ENCODE measurements around the gene PAPPA.

PAPPA gene

DNA sequence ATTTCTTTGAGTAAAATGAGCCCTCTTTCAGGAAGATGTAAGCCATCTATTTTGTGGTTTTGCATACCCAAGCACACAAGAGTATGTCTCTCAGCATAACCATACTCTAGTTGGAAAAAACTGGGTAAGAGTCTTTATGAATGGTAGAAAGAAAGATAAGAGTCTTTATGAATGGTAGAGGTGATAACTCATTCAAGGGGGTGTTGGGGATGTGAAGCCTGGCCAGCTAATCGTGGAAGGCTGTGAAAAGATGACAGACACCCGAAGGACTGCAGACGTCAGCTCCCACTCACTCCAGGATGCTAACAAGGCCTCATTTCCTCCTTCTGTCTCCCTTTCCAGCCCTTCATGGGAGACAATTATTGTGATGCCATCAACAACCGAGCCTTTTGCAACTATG is 228.5 kb downstream of the PAPPA start:
- Histone ChIP-seq H3K27ac (ENCODE audit: low read length) (no peak overlapping the region), H3K27me3 (ENCODE audit: insufficient read depth, low read length) (no peaks in the 10 kb centered on the region), H3K36me3 (ENCODE audit: insufficient read depth, low read depth, low read length) (no peaks in the 10 kb centered on the region), H3K9ac (ENCODE audit: low read depth, low read length) (no peak overlapping the region), H3K4me3 (ENCODE audit: low read length) (no peak overlapping the region), H3K4me1 (ENCODE audit: insufficient read depth, low read length) (no peaks in the 10 kb centered on the region; the same call in 1 of the 2 replicates), H3K9me3 (ENCODE audit: insufficient read depth, low read depth, low read length) (no peaks in the 10 kb centered on the region)

DNA sequence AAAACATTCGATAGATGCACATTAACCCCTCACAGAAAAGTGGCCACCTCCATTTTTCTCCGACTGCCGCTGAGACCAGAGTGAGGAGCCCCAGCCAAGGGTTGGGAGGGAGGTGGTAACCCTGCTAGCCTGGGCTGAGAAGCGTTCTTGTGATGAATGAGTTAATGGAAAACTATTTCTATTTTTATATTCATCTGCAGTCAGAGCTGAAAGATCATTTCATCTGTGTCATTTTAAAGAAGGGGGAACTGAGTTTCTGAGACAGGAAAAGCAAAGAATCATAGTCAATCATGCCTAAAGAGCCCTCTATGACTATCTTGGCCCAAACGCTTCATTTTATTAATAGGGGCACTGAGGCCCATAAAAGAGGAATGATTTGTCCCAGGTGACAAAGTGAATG is 229.5 kb downstream of the PAPPA start:
- Histone ChIP-seq H3K4me1 (ENCODE audit: insufficient read depth, low read length) (no peaks in the 10 kb centered on the region), H3K4me3 (ENCODE audit: low read length) (no peak overlapping the region), H3K9me3 (ENCODE audit: insufficient read depth, low read depth, low read length) (no peaks in the 10 kb centered on the region), H3K27ac (ENCODE audit: low read length) (no peak overlapping the region), H3K9ac (ENCODE audit: low read depth, low read length) (no peak overlapping the region), H3K27me3 (ENCODE audit: insufficient read depth, low read length) (no peaks in the 10 kb centered on the region), H3K36me3 (ENCODE audit: insufficient read depth, low read depth, low read length) (no peaks in the 10 kb centered on the region)

DNA sequence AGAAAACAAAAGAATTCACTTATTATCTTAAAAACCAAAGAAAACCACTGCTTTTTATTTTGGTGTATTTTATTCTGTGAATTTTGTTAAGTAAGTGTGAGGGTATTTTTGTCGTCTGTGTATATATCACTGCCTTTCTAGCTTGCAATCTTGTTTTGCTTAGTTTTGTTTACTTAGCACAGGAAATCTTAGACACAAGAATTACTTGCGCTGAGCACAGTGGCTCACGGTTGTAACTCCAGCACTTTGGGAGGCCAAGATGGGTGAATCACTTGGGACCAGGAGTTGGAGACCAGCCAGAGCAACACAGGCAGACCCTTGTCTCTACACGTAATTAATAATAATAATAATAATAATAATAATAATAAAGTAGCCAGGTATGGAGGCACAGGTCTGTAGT is 230.3 kb downstream of the PAPPA start:
- H3K9ac ChIP-seq (ENCODE audit: low read depth, low read length): no peak overlapping the region

DNA sequence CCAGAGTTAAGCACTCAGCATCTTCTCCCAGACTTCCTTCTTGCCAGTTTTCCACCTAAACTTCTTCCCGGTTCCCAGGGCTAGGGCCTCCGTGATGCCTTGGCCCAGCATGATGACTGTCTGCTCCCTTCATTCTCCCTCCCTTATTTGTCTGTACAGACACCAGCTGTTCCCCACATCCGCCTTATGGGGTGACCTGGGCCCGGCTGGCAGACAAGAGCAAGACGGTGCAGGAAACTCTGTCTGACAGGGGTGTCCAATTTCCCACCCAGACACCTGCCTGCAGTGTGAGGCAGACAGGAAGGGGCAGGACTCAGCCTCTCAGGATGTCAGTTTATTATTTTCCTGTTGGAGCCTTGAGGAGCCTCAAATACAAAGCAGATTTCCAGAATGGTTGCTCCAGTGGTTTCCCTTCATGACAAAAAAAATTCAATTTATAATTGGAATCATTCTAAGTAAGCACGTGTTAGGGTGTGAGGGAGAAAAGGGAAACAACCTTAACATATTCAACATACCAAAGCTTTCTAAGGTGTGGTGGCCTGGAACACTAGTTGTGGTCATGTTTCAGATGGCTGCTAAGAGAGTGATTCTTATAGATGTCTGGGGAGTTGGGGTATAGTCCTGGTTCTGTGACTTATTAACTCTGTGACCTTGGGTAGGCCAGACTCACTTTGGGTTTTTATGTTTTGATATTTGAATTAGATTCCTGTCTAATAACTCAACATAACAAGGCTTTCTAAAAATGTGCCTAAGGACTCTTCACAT is 234.5 kb downstream of the PAPPA start:
- Histone ChIP-seq H3K27ac (ENCODE audit: low read length) (no peak overlapping the region), H3K27me3 (ENCODE audit: insufficient read depth, low read length) (no peaks in the 10 kb centered on the region), H3K9ac (ENCODE audit: low read depth, low read length) (no peak overlapping the region), H3K36me3 (ENCODE audit: insufficient read depth, low read depth, low read length) (no peaks in the 10 kb centered on the region), H3K4me3 (ENCODE audit: low read length) (no peak overlapping the region), H3K9me3 (ENCODE audit: insufficient read depth, low read depth, low read length) (no peaks in the 10 kb centered on the region), H3K4me1 (ENCODE audit: insufficient read depth, low read length) (no peaks in the 10 kb centered on the region)

More for the DNA sequence above, 230.3 kb downstream of the PAPPA start:
- Histone ChIP-seq H3K9me3 (ENCODE audit: insufficient read depth, low read depth, low read length) (no peaks in the 10 kb centered on the region), H3K27ac (ENCODE audit: low read length) (no peak overlapping the region), H3K36me3 (ENCODE audit: insufficient read depth, low read depth, low read length) (no peaks in the 10 kb centered on the region), H3K4me1 (ENCODE audit: insufficient read depth, low read length) (no peaks in the 10 kb centered on the region), H3K27me3 (ENCODE audit: insufficient read depth, low read length) (no peaks in the 10 kb centered on the region), H3K4me3 (ENCODE audit: low read length) (no peak overlapping the region)

DNA sequence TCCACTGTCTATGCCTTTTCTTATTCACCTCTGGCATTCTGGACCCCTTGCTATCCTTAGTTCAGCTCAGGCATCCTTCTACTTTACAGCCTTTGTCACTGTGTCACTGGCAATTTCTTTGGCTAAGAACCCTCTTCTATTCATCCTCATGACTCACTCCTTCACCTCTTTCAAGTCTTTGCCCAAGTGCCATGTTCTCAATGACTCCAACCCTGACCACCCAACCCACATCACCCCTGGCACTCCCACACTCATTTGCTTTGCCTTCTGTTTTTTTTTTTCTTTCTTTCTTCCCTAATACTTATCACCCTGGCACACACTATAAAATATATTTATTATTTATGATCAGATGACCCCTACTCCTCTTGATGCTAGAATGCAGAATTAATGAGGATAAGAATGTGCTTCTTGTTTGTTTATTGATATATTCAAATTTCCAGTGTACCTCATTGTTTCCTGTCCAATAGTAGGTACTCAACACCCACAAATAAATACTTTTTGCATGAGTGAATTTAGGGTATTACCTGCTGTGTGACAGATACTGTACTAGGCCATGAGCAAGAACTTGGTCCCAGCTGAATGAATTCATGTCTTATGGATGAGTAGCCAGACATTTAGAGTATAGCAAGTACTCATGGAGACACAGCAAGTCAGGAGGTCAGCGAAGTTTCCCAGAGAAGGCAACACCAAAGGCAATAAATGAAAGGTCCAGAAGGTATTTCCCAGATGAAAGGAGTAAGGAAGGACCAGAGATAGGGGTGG is 236.1 kb downstream of the PAPPA start:
- H3K9ac ChIP-seq (ENCODE audit: low read depth, low read length): no peak overlapping the region
- H3K9me3 ChIP-seq (ENCODE audit: insufficient read depth, low read depth, low read length): no peaks in the 10 kb centered on the region
- no peaks in the 10 kb centered on the region for H3K27me3 ChIP-seq (ENCODE audit: insufficient read depth, low read length)
- no peaks in the 10 kb centered on the region for H3K36me3 ChIP-seq (ENCODE audit: insufficient read depth, low read depth, low read length)
- no peak overlapping the region for H3K27ac ChIP-seq (ENCODE audit: low read length)
- no peak overlapping the region for H3K4me3 ChIP-seq (ENCODE audit: low read length)
- no peaks in the 10 kb centered on the region for H3K4me1 ChIP-seq (ENCODE audit: insufficient read depth, low read length)

DNA sequence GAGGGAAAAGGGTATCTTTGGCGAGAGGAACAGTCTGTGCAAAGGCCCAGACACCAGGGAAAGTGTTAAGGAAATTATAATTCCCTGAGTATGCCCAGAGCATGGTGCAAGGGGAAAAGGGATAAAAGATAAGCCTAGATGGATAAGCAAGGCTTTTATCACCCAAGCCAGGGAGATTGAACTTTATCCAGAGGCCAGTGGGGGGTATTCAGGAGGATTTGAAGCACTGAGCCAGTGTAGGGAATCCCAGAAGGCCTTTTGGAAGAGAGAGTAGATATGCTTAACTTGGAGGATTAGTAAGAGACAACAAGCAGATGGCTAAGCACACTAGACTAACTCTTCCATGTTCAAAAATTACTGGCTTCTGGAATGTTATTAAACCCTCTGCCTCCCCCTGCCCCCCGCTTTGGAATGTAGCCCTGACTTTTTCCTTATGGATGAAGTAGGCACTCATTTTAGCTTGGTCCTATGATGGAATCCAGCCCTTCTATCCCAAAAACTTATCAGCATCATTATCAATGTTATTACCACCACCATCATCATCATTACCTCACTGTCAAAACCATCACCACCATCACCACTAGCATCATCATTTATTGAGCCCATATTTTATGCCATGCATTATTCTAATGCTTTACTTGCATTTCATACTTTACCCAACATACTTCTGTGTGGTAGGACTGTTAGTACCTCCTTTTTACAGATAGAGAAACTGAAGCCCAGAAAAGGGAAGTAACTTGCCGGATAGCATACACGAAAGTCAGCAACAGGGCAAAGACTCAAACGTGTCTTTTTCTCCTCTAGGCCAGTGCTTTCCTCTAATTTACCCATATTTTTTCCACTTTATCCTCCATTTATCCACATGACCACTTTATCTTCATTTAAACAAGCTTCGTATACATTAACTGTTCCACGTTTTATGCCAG is 237.0 kb downstream of the PAPPA start:
- Histone ChIP-seq H3K9ac (ENCODE audit: low read depth, low read length) (no peak overlapping the region), H3K27me3 (ENCODE audit: insufficient read depth, low read length) (no peaks in the 10 kb centered on the region), H3K36me3 (ENCODE audit: insufficient read depth, low read depth, low read length) (no peaks in the 10 kb centered on the region), H3K4me3 (ENCODE audit: low read length) (no peak overlapping the region), H3K4me1 (ENCODE audit: insufficient read depth, low read length) (no peaks in the 10 kb centered on the region), H3K27ac (ENCODE audit: low read length) (no peak overlapping the region), H3K9me3 (ENCODE audit: insufficient read depth, low read depth, low read length) (no peaks in the 10 kb centered on the region)

DNA sequence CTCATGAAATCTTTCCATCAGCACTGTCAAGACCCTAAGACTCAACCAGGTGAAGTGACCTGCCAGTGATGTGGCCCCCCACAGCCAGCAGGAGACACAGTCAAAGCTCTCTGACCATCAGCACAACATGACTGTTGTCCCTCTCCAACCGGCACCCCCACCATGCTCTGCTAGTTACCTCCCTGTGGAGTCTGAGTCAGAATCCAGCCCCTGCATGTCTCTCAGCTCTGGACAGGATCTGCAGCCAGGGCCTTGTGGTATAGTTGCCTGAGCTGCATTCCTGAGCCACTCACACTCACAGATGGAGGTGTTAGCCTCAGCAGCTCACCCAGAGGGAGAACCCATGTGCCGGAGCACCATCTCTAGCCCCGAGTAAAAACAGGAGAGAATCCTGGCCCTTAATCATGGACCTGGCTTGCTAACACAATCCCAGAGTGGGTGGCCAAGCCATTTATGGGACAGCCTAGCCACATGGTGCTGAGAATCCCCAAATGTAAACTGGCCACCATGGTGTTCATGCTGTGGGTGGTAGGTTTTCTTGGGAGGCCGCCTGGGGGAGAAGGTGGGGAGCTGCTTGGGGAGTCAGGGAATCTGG is 237.8 kb downstream of the PAPPA start:
- Histone ChIP-seq H3K4me3 (ENCODE audit: low read length) (no peak overlapping the region), H3K9me3 (ENCODE audit: insufficient read depth, low read depth, low read length) (no peaks in the 10 kb centered on the region), H3K4me1 (ENCODE audit: insufficient read depth, low read length) (no peaks in the 10 kb centered on the region), H3K36me3 (ENCODE audit: insufficient read depth, low read depth, low read length) (no peaks in the 10 kb centered on the region), H3K27me3 (ENCODE audit: insufficient read depth, low read length) (no peaks in the 10 kb centered on the region), H3K9ac (ENCODE audit: low read depth, low read length) (no peak overlapping the region), H3K27ac (ENCODE audit: low read length) (no peak overlapping the region)

DNA sequence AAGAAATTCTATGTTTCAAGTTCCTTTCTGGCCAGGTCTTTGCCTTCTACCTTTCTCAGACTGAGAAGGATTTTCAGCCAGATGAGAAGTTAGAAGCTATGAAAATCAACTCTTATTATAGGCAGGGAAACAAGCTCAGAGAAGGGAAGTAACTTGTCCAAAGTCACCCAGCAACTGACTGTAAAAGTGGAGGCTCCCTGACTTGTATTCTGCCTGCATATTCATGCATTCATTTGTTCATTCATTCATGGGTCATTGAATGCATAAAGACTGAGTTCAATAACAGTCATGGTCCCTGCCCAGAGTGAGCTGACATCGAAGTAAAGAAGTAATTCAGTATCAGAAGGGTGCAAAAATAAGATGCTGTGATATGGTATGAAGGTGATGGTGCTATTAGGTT is 239.6 kb downstream of the PAPPA start:
- no peaks in the 10 kb centered on the region for H3K9me3 ChIP-seq (ENCODE audit: insufficient read depth, low read depth, low read length)
- no peaks in the 10 kb centered on the region for H3K4me1 ChIP-seq (ENCODE audit: insufficient read depth, low read length)
- no peaks in the 10 kb centered on the region for H3K27me3 ChIP-seq (ENCODE audit: insufficient read depth, low read length)
- H3K36me3 ChIP-seq (ENCODE audit: insufficient read depth, low read depth, low read length): no peaks in the 10 kb centered on the region
- H3K9ac ChIP-seq (ENCODE audit: low read depth, low read length): no peak overlapping the region
- no peak overlapping the region for H3K27ac ChIP-seq (ENCODE audit: low read length)
- H3K4me3 ChIP-seq (ENCODE audit: low read length): no peak overlapping the region

DNA sequence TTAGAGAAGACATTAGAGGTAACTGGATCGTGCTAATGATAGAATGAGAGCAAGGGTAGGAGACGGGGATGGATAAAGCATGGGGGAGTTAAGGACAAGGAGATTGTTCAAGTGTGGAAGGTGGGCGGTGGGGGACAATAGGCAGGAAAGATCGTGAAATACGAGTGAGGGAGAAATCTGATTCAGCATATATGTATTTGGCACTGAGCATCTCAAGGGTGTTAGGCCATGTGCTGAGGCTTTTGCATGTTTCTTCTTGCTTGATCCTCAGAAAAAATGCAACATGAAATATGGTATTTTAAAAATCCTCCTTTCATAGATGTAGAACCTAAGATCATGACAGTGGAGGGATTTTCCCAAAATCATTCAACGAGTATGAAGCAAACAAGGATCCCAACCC is 240.5 kb downstream of the PAPPA start:
- no peaks in the 10 kb centered on the region for H3K4me1 ChIP-seq (ENCODE audit: insufficient read depth, low read length)
- no peak overlapping the region for H3K9ac ChIP-seq (ENCODE audit: low read depth, low read length)
- H3K4me3 ChIP-seq (ENCODE audit: low read length): no peak overlapping the region
- no peaks in the 10 kb centered on the region for H3K9me3 ChIP-seq (ENCODE audit: insufficient read depth, low read depth, low read length)
- no peak overlapping the region for H3K27ac ChIP-seq (ENCODE audit: low read length)
- no peaks in the 10 kb centered on the region for H3K27me3 ChIP-seq (ENCODE audit: insufficient read depth, low read length)
- no peaks in the 10 kb centered on the region for H3K36me3 ChIP-seq (ENCODE audit: insufficient read depth, low read depth, low read length)

DNA sequence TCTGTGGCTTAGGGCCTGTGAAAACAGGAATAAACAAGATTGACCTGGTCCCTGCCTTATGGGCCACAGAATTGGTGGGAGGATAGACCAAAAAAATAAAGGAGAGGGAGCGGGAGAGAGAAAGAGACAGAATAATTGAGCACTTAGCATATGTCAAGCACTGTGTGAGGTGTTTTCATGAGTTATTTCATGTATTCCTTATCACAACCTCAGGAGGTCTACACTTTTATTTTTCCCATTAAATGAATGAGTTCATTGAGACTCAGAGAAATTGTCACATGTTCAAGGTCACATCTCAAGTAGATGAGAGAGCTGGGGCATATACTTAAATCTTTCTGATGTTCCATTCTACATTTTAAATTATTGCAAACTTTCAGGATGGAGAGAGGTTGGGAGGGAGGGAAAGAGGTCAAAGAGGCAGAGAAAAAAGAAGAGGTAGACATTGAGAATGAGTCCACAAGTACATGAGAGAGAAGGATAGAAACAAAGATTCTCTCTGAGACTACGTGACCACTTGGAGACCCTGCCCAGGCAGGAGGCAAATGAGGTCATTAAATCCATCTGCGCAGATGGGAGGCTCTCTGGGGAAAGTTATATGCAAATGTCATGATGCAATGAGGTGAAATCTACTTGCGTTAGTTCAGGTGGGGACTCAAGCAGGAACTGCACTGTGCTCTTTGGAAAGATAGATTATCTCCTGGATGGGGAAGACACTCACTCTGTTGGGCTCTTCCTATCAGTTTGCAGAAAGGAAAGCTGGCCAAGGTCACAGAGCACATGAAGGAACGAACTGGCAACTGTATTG is 241.5 kb downstream of the PAPPA start:
- Histone ChIP-seq H3K4me1 (ENCODE audit: insufficient read depth, low read length) (no peaks in the 10 kb centered on the region), H3K4me3 (ENCODE audit: low read length) (no peak overlapping the region), H3K27ac (ENCODE audit: low read length) (no peak overlapping the region), H3K9me3 (ENCODE audit: insufficient read depth, low read depth, low read length) (no peaks in the 10 kb centered on the region), H3K9ac (ENCODE audit: low read depth, low read length) (no peak overlapping the region), H3K36me3 (ENCODE audit: insufficient read depth, low read depth, low read length) (no peaks in the 10 kb centered on the region), H3K27me3 (ENCODE audit: insufficient read depth, low read length) (no peaks in the 10 kb centered on the region)

DNA sequence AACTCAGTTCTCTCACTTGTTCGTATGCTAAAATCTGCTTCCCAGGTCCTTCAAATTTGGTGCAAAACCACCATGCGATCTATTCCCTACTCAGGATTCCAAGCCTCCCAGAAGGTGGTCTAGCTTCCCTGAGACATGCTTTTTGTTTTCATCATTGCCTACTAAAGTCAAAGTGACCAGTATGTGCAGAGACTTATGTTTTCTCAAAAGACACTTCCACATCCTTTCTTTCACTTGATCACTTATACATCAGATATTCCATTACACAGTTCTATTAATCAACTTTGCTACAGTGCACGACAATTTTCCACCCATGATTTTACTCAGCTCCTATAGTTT is 242.1 kb downstream of the PAPPA start:
- no peak overlapping the region for H3K27ac ChIP-seq (ENCODE audit: low read length)
- H3K27me3 ChIP-seq (ENCODE audit: insufficient read depth, low read length): no peaks in the 10 kb centered on the region
- no peak overlapping the region for H3K4me3 ChIP-seq (ENCODE audit: low read length)
- no peaks in the 10 kb centered on the region for H3K9me3 ChIP-seq (ENCODE audit: insufficient read depth, low read depth, low read length)
- no peaks in the 10 kb centered on the region for H3K4me1 ChIP-seq (ENCODE audit: insufficient read depth, low read length)
- no peaks in the 10 kb centered on the region for H3K36me3 ChIP-seq (ENCODE audit: insufficient read depth, low read depth, low read length)
- no peak overlapping the region for H3K9ac ChIP-seq (ENCODE audit: low read depth, low read length)
